NT2/D1 (cell line): ENCODE measurements around the gene TAAR6.

Source experiments
- YY1 ChIP-seq: IDR thresholded peaks from 2 replicates; pipeline ENCODE4 v1.6.1; 2011; ENCODE audit not compliant: insufficient read length, insufficient read depth
- ZNF274 ChIP-seq: IDR thresholded peaks from 2 replicates; pipeline ENCODE4 v1.6.1; 2011; ENCODE audit warnings: mild to moderate bottlenecking, low read depth, low read length

GRCh38 chr6:132530293-132530974, 39.7 kb upstream of the TAAR6 start:
- no peak for TF ChIP-seq ZNF274
- TF ChIP-seq YY1 = no peak
